Panc1 (cell line): ENCODE results near the gene PXMP2. TPM values are rescaled to one million over a fixed set of nuclear protein-coding genes. Genes with fewer than 3 reads are reported as not detected.

Source experiments
- total RNA-seq: library from RNA; stranded (reverse); gene quantifications from one replicate; pipeline ENCODE4 v1.2.1, GENCODE V29; 2021; ENCODE audit not compliant: unreplicated experiment

The PXMP2 gene
- total RNA-seq, 1 experiment from 2014 or later = 21.3 TPM

Other genes with a start within 250 kb of the PXMP2 start
- 104 TPM for gene FBRSL1, start 197.4 kb upstream of the PXMP2 start, total RNA-seq
- gene LRCOL1, start 77.0 kb upstream of the PXMP2 start, total RNA-seq = not detected
- gene P2RX2, start 68.8 kb upstream of the PXMP2 start, total RNA-seq = 1.2 TPM
- gene POLE, start 245 bp upstream of the PXMP2 start, total RNA-seq = 112 TPM
- 116 TPM for gene PGAM5, start 23.3 kb downstream of the PXMP2 start, total RNA-seq
- 88.7 TPM for gene ANKLE2, start 74.2 kb downstream of the PXMP2 start, total RNA-seq
- gene GOLGA3, start 141.3 kb downstream of the PXMP2 start, total RNA-seq = 61.1 TPM
- gene CHFR, start 200.0 kb downstream of the PXMP2 start, total RNA-seq = 74.0 TPM